PFSK-1 (cell line): ENCODE measurements around the gene MRPS25.

Experiments
- FOXP2 ChIP-seq: optimal IDR thresholded peaks from 2 replicates; pipeline ENCODE3; 2011; ENCODE audit warnings: borderline replicate concordance, control low read depth, inconsistent platforms; ENCODE audit not compliant: insufficient read depth; ENCODE audit errors: extremely low read length, extremely low read depth
- TF ChIP-seq, protein P1 (sequence below), 2 experiments: IDR thresholded peaks; 2 replicates each; pipeline versions ENCODE4 v1.6.1 to v1.8.0; 2011 to 2012; ENCODE audit warnings: low read depth in 2 of 2, low read length in 2 of 2, control low read depth in 1 of 2, inconsistent platforms in 1 of 2, mild to moderate bottlenecking in 1 of 2, moderate library complexity in 1 of 2; ENCODE audit not compliant: insufficient read depth in 1 of 2

DNA sequence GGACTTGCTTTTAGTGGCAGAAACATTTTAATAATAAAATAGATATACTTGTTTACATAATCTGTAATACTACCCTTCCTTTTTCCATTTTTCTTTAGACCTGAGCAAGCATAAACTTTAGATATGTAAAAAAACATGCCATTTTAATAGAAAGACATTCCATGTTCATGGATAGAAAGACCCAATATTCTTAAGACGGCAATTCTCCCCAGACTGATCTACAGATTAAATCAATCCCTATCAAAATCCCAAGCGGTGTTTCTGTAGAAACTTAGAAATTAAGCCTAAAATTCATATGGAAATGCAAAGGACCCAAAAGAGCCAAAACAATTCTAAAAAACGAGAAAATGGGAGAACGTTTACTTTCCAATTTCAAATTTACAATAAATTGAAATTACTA is 11.6 kb downstream of the MRPS25 start:
- TF ChIP-seq, protein P1, sequence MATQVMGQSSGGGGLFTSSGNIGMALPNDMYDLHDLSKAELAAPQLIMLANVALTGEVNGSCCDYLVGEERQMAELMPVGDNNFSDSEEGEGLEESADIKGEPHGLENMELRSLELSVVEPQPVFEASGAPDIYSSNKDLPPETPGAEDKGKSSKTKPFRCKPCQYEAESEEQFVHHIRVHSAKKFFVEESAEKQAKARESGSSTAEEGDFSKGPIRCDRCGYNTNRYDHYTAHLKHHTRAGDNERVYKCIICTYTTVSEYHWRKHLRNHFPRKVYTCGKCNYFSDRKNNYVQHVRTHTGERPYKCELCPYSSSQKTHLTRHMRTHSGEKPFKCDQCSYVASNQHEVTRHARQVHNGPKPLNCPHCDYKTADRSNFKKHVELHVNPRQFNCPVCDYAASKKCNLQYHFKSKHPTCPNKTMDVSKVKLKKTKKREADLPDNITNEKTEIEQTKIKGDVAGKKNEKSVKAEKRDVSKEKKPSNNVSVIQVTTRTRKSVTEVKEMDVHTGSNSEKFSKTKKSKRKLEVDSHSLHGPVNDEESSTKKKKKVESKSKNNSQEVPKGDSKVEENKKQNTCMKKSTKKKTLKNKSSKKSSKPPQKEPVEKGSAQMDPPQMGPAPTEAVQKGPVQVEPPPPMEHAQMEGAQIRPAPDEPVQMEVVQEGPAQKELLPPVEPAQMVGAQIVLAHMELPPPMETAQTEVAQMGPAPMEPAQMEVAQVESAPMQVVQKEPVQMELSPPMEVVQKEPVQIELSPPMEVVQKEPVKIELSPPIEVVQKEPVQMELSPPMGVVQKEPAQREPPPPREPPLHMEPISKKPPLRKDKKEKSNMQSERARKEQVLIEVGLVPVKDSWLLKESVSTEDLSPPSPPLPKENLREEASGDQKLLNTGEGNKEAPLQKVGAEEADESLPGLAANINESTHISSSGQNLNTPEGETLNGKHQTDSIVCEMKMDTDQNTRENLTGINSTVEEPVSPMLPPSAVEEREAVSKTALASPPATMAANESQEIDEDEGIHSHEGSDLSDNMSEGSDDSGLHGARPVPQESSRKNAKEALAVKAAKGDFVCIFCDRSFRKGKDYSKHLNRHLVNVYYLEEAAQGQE (IDR thresholded peaks at IDR 0.05; ENCODE audit: insufficient read depth in 1 of 2, low read depth in 2 of 2, low read length in 2 of 2), result no peak
- no peak for TF ChIP-seq FOXP2
